Trophoblast cell (in vitro differentiated cells and primary cell): ENCODE measurements around the gene SAMD5.

Source experiments
- DNase-seq, 2 donors: peaks; one replicate each; pipeline ENCODE4 v3.0.0-alpha.2; 2016
- H2AFZ ChIP-seq: 2 replicates; pipeline ENCODE4 v1.6.1; 2013; ENCODE audit warnings: low read length, moderate library complexity, mild to moderate bottlenecking; ENCODE audit not compliant: insufficient read depth, poor library complexity
- H2AK5ac ChIP-seq: 2 replicates; pipeline ENCODE4 v1.6.1; 2013; ENCODE audit warnings: mild to moderate bottlenecking, low read length
- H2BK120ac ChIP-seq: 2 replicates; pipeline ENCODE4 v1.6.1; 2013; ENCODE audit warnings: low read length, mild to moderate bottlenecking, moderate library complexity; ENCODE audit not compliant: insufficient read depth, poor library complexity
- H2BK12ac ChIP-seq: 2 replicates; pipeline ENCODE4 v1.6.1; 2013; ENCODE audit warnings: mild to moderate bottlenecking, low read length, moderate library complexity
- H2BK5ac ChIP-seq: 2 replicates; pipeline ENCODE4 v1.6.1; 2013; ENCODE audit warnings: low read length, low read depth, moderate library complexity, mild to moderate bottlenecking; ENCODE audit not compliant: poor library complexity
- H3K14ac ChIP-seq: 2 replicates; pipeline ENCODE4 v1.6.1; 2013; ENCODE audit warnings: mild to moderate bottlenecking, low read length
- H3K18ac ChIP-seq: 2 replicates; pipeline ENCODE4 v1.6.1; 2013; ENCODE audit warnings: mild to moderate bottlenecking, low read length
- H3K23ac ChIP-seq: 2 replicates; pipeline ENCODE4 v1.6.1; 2013; ENCODE audit warnings: low read length
- H3K27ac ChIP-seq: 2 replicates; pipeline ENCODE4 v1.5.1; 2013; ENCODE audit warnings: low read depth, mild to moderate bottlenecking, inconsistent platforms, low read length, moderate library complexity
- H3K27me3 ChIP-seq: 2 replicates; pipeline ENCODE4 v1.6.1; 2013; ENCODE audit warnings: inconsistent platforms, mild to moderate bottlenecking, low read length, moderate library complexity; ENCODE audit not compliant: insufficient read depth
- H3K36me3 ChIP-seq, 2 experiments: 1 replicate in 1 of 2; 2 replicates in 1 of 2; pipeline ENCODE4 v1.6.1; 2013; ENCODE audit warnings: low read length in 2 of 2, mild to moderate bottlenecking in 2 of 2, moderate library complexity in 1 of 2; ENCODE audit not compliant: insufficient read depth in 2 of 2, control insufficient read depth in 1 of 2
- H3K4ac ChIP-seq: 2 replicates; pipeline ENCODE4 v1.6.1; 2013; ENCODE audit warnings: low read depth, mild to moderate bottlenecking, low read length, moderate library complexity
- H3K4me1 ChIP-seq, 2 experiments: 1 replicate in 1 of 2; 2 replicates in 1 of 2; pipeline ENCODE4 v1.6.1; 2013; ENCODE audit warnings: low read length in 2 of 2, mild to moderate bottlenecking in 2 of 2, moderate library complexity in 1 of 2; ENCODE audit not compliant: insufficient read depth in 2 of 2, control insufficient read depth in 1 of 2
- H3K4me2 ChIP-seq: 2 replicates; pipeline ENCODE4 v1.6.1; 2013; ENCODE audit warnings: inconsistent platforms, mild to moderate bottlenecking, low read length, moderate library complexity
- H3K4me3 ChIP-seq: 2 replicates; pipeline ENCODE4 v1.5.1; 2013; ENCODE audit warnings: mild to moderate bottlenecking, low read depth, low read length, inconsistent platforms
- H3K79me1 ChIP-seq: one replicate; pipeline ENCODE4 v1.6.1; 2013; ENCODE audit warnings: low read length
- H3K79me2 ChIP-seq: 2 replicates; pipeline ENCODE4 v1.6.1; 2013; ENCODE audit warnings: low read length, mild to moderate bottlenecking; ENCODE audit not compliant: control insufficient read depth, insufficient read depth, poor library complexity
- H3K9ac ChIP-seq: 2 replicates; pipeline ENCODE4 v1.6.1; 2013; ENCODE audit warnings: mild to moderate bottlenecking, low read length
- H3K9me3 ChIP-seq: 2 replicates; pipeline ENCODE4 v1.6.1; 2013; ENCODE audit warnings: low read depth, mild to moderate bottlenecking, control low read depth, inconsistent platforms, low read length; ENCODE audit not compliant: insufficient read depth
- H4K12ac ChIP-seq: 2 replicates; pipeline ENCODE4 v1.6.1; 2013; ENCODE audit warnings: low read depth, mild to moderate bottlenecking, low read length, moderate library complexity
- H4K8ac ChIP-seq: 2 replicates; pipeline ENCODE4 v1.6.1; 2013; ENCODE audit warnings: low read depth, mild to moderate bottlenecking, low read length, moderate library complexity
- H4K91ac ChIP-seq: one replicate; pipeline ENCODE4 v1.6.1; 2013; ENCODE audit warnings: low read depth, mild to moderate bottlenecking, low read length, moderate library complexity
- WGBS: extraction: QIAGEN DNeasy Blood & Tissue Kit; methylation state at CpG from one replicate; pipeline ENCODE4 v1.1.7; 2013; ENCODE audit warnings: missing lambda C conversion rate; ENCODE audit not compliant: insufficient read length, insufficient coverage; ENCODE audit errors: extremely low coverage; 5-methylcytosine and 5-hydroxymethylcytosine counted together

The SAMD5 gene

DNA sequence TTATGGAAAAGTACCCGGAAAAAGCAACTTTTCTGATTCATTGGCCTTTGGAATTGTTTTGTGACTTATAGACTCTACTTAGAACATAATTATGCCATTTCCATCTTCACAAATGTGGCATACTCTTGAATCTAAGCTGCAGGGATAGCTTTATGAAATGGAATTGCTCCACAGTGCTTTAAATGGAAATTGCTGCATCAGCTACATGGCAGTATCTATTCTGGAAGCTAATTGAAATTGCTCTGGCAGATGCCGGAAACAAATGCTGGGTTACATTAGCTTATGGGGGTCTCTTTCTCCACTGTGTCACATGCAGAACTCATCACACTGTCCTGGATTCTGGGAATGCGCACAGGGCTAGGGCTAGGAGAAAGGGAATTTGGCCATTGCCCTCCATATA, 108.9 kb downstream of the SAMD5 start:
- Histone ChIP-seq H3K4me1 (no peaks in the 10 kb centered on the region), H3K79me2 (no peaks in the 10 kb centered on the region), H3K9me3 (peaks cover 1% of the 10 kb centered on the region), H3K9ac (no peak overlapping the region), H4K12ac (no peak overlapping the region), H3K14ac (no peak overlapping the region), H3K4me2 (no peak overlapping the region), H3K27ac (no peak overlapping the region), H3K36me3 (no peaks in the 10 kb centered on the region), H2BK12ac (no peak overlapping the region), H2BK5ac (no peak overlapping the region), H3K18ac (no peak overlapping the region), H3K27me3 (no peaks in the 10 kb centered on the region), H3K4me3 (no peak overlapping the region), H2AK5ac (no peak overlapping the region), H4K91ac (no peak overlapping the region), H3K23ac (no peak overlapping the region), H2AFZ (no peak overlapping the region), H3K79me1 (no peaks in the 10 kb centered on the region), H3K4ac (no peak overlapping the region), H4K8ac (no peak overlapping the region), H2BK120ac (no peak overlapping the region)
- WGBS, result no CpG with 5 or more reads among the region's 3 CpGs
- no peak for DNase-seq

DNA sequence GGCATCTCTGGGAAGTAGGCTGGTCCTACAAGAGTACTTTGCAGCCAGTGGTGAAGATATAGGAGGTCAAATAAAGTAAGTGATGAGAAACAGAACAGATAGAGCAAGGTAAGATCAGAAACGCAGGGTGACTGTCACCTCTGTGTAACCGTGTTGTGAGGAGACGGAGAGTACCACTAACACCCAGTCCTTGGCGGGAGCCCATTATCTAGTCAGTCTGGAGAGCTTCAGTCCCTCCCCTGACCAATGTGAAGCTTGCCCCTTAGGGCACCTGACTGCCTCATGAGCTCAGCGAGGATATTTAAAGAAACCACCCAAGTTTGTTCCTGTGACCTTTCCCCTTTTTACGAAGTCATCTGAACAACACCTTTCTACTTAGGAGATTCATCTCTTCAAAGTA, 110.0 kb downstream of the SAMD5 start:
- no peak overlapping the region for H3K4ac ChIP-seq
- no peaks in the 10 kb centered on the region for H3K36me3 ChIP-seq
- no peak overlapping the region for H3K4me2 ChIP-seq
- WGBS, result no CpG with 5 or more reads among the region's 6 CpGs
- no peak overlapping the region for H4K8ac ChIP-seq
- no peak overlapping the region for H2AFZ ChIP-seq
- H3K27ac ChIP-seq, result no peak overlapping the region
- no peaks in the 10 kb centered on the region for H3K79me1 ChIP-seq
- H3K79me2 ChIP-seq, result no peaks in the 10 kb centered on the region
- no peak for DNase-seq
- H3K18ac ChIP-seq, result no peak overlapping the region
- no peak overlapping the region for H2BK12ac ChIP-seq
- H3K4me3 ChIP-seq, result no peak overlapping the region
- H2BK120ac ChIP-seq, result no peak overlapping the region
- no peaks in the 10 kb centered on the region for H3K27me3 ChIP-seq
- no peak overlapping the region for H4K12ac ChIP-seq
- no peaks in the 10 kb centered on the region for H3K4me1 ChIP-seq
- H4K91ac ChIP-seq, result no peak overlapping the region
- no peak overlapping the region for H3K9ac ChIP-seq
- no peak overlapping the region for H2AK5ac ChIP-seq
- H3K9me3 ChIP-seq, result peaks cover 1% of the 10 kb centered on the region
- H3K14ac ChIP-seq, result no peak overlapping the region
- no peak overlapping the region for H3K23ac ChIP-seq
- no peak overlapping the region for H2BK5ac ChIP-seq

DNA sequence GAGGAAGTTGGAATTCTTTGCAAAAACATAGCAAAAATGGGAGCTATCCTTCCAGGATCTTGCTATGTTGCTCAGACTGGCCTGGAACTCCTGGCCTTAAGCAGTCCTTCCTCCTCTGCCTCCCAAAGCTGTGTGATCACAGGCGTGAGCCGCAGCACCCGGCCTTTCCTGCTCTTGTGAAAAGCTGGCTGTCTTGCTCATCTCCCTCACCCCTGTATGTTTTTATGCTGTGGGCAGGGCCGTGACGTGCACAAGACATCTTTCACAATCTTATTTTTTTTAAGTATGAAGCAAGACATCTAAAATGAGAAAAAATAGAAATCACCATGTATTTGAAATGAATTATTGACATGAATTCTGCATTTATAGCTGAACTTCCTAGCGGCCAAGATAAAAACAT, 110.4 kb downstream of the SAMD5 start:
- Histone ChIP-seq H3K4me3 (no peak overlapping the region), H3K27me3 (no peaks in the 10 kb centered on the region), H2BK5ac (no peak overlapping the region), H3K18ac (no peak overlapping the region), H2AFZ (no peak overlapping the region), H3K4me1 (no peaks in the 10 kb centered on the region), H3K27ac (no peak overlapping the region), H3K36me3 (no peaks in the 10 kb centered on the region), H3K9ac (no peak overlapping the region), H3K9me3 (peaks cover 1% of the 10 kb centered on the region), H2BK12ac (no peak overlapping the region), H3K4ac (no peak overlapping the region), H4K91ac (no peak overlapping the region), H3K79me1 (no peaks in the 10 kb centered on the region), H2AK5ac (no peak overlapping the region), H3K14ac (no peak overlapping the region), H2BK120ac (no peak overlapping the region), H4K12ac (no peak overlapping the region), H3K23ac (no peak overlapping the region), H4K8ac (no peak overlapping the region), H3K79me2 (no peaks in the 10 kb centered on the region), H3K4me2 (no peak overlapping the region)
- WGBS, result no CpG with 5 or more reads among the region's 6 CpGs
- DNase-seq, result peak in 1 of 2 donors; percentile 9
